SK-N-SH (cell line): ENCODE results near the gene AGTRAP. TPM values are rescaled to one million over a fixed set of nuclear protein-coding genes. Genes with fewer than 3 reads are reported as not detected.

Source experiments
- CTCF ChIA-PET: fragments of 300-600, 350-600 bp; formaldehyde crosslinking; extraction: SDS; loops from one replicate; lab custom pipeline; 2021; lab: Yijun Ruan, JAX
- POLR2A ChIA-PET: fragments of 350-600 bp; sonication (Branson Sonifier 250); formaldehyde crosslinking; extraction: SDS; loops from one replicate; lab custom pipeline; 2020; ENCODE audit warnings: antibody characterized with exemption, inconsistent platforms; lab: Yijun Ruan, JAX
- DNase-seq: peaks from one replicate; pipeline ENCODE4 v3.0.0; 2012
- H2AFZ ChIP-seq: fragments of 200-600 bp; sonication (generic); 2 replicates; pipeline ENCODE4 v1.8.1; 2016; ENCODE audit warnings: antibody characterized with exemption, mild to moderate bottlenecking, low read depth
- H3F3A ChIP-seq: fragments of 200-600 bp; sonication (generic); replicated peaks from 2 replicates; pipeline ENCODE3; 2016; ENCODE audit warnings: antibody characterized with exemption, mild to moderate bottlenecking; ENCODE audit not compliant: insufficient read depth
- H3K27ac ChIP-seq, 2 experiments: fragments of 200-500 bp in 1 of 2; fragments of 200-600 bp in 1 of 2; sonication (Bioruptor generic) in 1 of 2; sonication (generic), shearing (Covaris generic) in 1 of 2; 2 replicates each; pipeline versions ENCODE4 v1.5.1 to v1.6.1; 2014 to 2016; ENCODE audit warnings: low read depth in 2 of 2, inconsistent platforms in 1 of 2, low read length in 1 of 2, mild to moderate bottlenecking in 1 of 2, mixed read lengths in 1 of 2
- H3K27me3 ChIP-seq: fragments of 200-600 bp; sonication (generic), shearing (Covaris generic); 2 replicates; pipeline ENCODE4 v1.6.1; 2016; ENCODE audit warnings: mixed run types; ENCODE audit not compliant: insufficient read depth
- H3K36me3 ChIP-seq, 2 experiments: fragments of 200-500 bp in 1 of 2; fragments of 200-600 bp in 1 of 2; sonication (Bioruptor generic) in 1 of 2; sonication (generic) in 1 of 2; replicated peaks in 1 of 2; 2 replicates each; pipeline versions ENCODE3 to v1.5.1; 2014 to 2016; ENCODE audit warnings: low read length in 1 of 2, mild to moderate bottlenecking in 1 of 2; ENCODE audit not compliant: insufficient read depth in 2 of 2, control insufficient read depth in 1 of 2
- H3K4me1 ChIP-seq, 2 experiments: fragments of 200-500 bp in 1 of 2; fragments of 200-600 bp in 1 of 2; sonication (Bioruptor generic) in 1 of 2; sonication (generic), shearing (Covaris generic) in 1 of 2; 2 replicates each; pipeline versions ENCODE4 v1.5.1 to v1.6.1; 2014 to 2016; ENCODE audit warnings: low read depth in 1 of 2, low read length in 1 of 2, mixed run types in 1 of 2; ENCODE audit not compliant: insufficient read depth in 2 of 2, control insufficient read depth in 1 of 2
- H3K4me2 ChIP-seq: fragments of 200-600 bp; sonication (generic), shearing (Covaris generic); 2 replicates; pipeline ENCODE4 v1.6.1; 2017; ENCODE audit warnings: mixed run types
- H3K4me3 ChIP-seq, 2 experiments: fragments of 200-500 bp in 1 of 2; fragments of 200-600 bp in 1 of 2; sonication (Bioruptor generic) in 1 of 2; sonication (generic), shearing (Covaris generic) in 1 of 2; 2 replicates each; pipeline versions ENCODE4 v1.5.1 to v1.8.1; 2014 to 2016; ENCODE audit warnings: low read depth in 2 of 2, inconsistent platforms in 1 of 2, low read length in 1 of 2, mild to moderate bottlenecking in 1 of 2, mixed read lengths in 1 of 2, moderate library complexity in 1 of 2
- H3K79me2 ChIP-seq: fragments of 200-600 bp; sonication (generic); 2 replicates; pipeline ENCODE4 v1.8.1; 2017; ENCODE audit warnings: mild to moderate bottlenecking; ENCODE audit not compliant: insufficient read depth
- H3K9ac ChIP-seq: fragments of 200-600 bp; sonication (generic); 2 replicates; pipeline ENCODE4 v1.6.1; 2017; ENCODE audit warnings: mixed run types
- H3K9me2 ChIP-seq: fragments of 200-600 bp; sonication (generic); 2 replicates; pipeline ENCODE4 v1.6.1; 2017; ENCODE audit warnings: mixed run types
- H3K9me3 ChIP-seq: fragments of 200-600 bp; sonication (generic); 2 replicates; pipeline ENCODE4 v1.6.1; 2017; ENCODE audit warnings: mixed run types, mild to moderate bottlenecking, moderate library complexity
- H4K20me1 ChIP-seq: fragments of 200-600 bp; sonication (generic); 2 replicates; pipeline ENCODE4 v1.6.1; 2017; ENCODE audit warnings: mild to moderate bottlenecking, mixed run types; ENCODE audit not compliant: insufficient read depth
- FOXJ3 ChIP-seq: sonication (generic); formaldehyde crosslinking; IDR thresholded peaks from 2 replicates; pipeline ENCODE4 v1.5.1; 2020; ENCODE audit warnings: mild to moderate bottlenecking, missing genetic modification reagents
- IRF3 ChIP-seq: fragments of 150-350 bp; IDR thresholded peaks from 2 replicates; pipeline ENCODE4 v1.6.1; 2016; ENCODE audit warnings: mild to moderate bottlenecking, low read depth, low read length
- JUND ChIP-seq: IDR thresholded peaks from 2 replicates; pipeline ENCODE4 v1.4.0; 2012
- NFIC ChIP-seq: IDR thresholded peaks from 2 replicates; pipeline ENCODE4 v1.4.0; 2012; ENCODE audit warnings: borderline replicate concordance
- REST ChIP-seq: IDR thresholded peaks from 2 replicates; pipeline ENCODE4 v1.6.1; 2012; ENCODE audit warnings: mild to moderate bottlenecking, low read depth, low read length, moderate library complexity
- RXRA ChIP-seq: IDR thresholded peaks from 2 replicates; pipeline ENCODE4 v1.4.0; 2012; ENCODE audit warnings: low read depth, mild to moderate bottlenecking, borderline replicate concordance
- SMC3 ChIP-seq: IDR thresholded peaks from 2 replicates; pipeline ENCODE4 v1.6.1; 2012; ENCODE audit warnings: low read depth, low read length, improper control_type of control experiment
- WGBS: methylation state at CpG from one replicate; pipeline ENCODE4 v1.1.6; 2017; ENCODE audit warnings: low lambda C conversion rate; 5-methylcytosine and 5-hydroxymethylcytosine counted together
- polyA plus RNA-seq, 3 experiments: library from polyadenylated mRNA; depleted of rRNA; stranded (reverse); fragments of >200 nt; gene quantifications; 2 replicates each; pipeline ENCODE4 v1.2.3, GENCODE V29; 2012
- TF ChIP-seq, protein P1 (sequence below): fragments of 200-600 bp; sonication (generic); IDR thresholded peaks from 2 replicates; pipeline ENCODE4 v1.6.1; 2017; ENCODE audit warnings: antibody characterized with exemption, mild to moderate bottlenecking, moderate library complexity
- TF ChIP-seq, protein P2 (sequence below): IDR thresholded peaks from 2 replicates; pipeline ENCODE4 v1.4.0; 2012; ENCODE audit warnings: low read depth, borderline replicate concordance

The AGTRAP gene
- polyA plus RNA-seq, 1 of the 3 experiments (the other 2 are of a cell fraction), result 66.2 TPM

DNA sequence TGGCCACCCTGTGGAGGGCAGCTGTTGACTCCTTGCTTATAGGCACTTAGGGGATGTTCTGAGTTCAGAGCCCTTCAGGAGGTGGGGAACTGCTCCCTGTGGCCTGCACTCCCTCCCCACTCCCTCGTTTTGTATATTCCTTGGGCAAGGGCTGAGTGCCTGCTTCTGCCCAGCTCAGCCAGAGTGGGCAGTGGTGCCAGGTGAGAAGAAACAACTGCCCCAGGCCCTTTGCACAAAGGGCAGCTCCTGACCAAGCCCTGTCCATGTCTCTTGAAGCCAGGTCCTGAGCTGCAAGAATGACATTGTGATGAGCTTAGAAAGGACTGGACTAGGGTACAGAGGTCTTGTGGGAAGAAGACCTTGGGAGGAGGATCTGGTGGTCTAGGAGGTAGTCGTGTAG lies 2.2 kb downstream of the AGTRAP start:
- no peak for DNase-seq
- no peaks in the 10 kb centered on the region for H4K20me1 ChIP-seq
- TF ChIP-seq SMC3 (no peak), JUND (no peak), REST (no peak), IRF3 (no peak), RXRA (no peak), NFIC (no peak), FOXJ3 (CRISPR knock-in tag) (no peak)
- TF ChIP-seq, protein P1, sequence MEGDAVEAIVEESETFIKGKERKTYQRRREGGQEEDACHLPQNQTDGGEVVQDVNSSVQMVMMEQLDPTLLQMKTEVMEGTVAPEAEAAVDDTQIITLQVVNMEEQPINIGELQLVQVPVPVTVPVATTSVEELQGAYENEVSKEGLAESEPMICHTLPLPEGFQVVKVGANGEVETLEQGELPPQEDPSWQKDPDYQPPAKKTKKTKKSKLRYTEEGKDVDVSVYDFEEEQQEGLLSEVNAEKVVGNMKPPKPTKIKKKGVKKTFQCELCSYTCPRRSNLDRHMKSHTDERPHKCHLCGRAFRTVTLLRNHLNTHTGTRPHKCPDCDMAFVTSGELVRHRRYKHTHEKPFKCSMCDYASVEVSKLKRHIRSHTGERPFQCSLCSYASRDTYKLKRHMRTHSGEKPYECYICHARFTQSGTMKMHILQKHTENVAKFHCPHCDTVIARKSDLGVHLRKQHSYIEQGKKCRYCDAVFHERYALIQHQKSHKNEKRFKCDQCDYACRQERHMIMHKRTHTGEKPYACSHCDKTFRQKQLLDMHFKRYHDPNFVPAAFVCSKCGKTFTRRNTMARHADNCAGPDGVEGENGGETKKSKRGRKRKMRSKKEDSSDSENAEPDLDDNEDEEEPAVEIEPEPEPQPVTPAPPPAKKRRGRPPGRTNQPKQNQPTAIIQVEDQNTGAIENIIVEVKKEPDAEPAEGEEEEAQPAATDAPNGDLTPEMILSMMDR, result no peak
- TF ChIP-seq, protein P2, sequence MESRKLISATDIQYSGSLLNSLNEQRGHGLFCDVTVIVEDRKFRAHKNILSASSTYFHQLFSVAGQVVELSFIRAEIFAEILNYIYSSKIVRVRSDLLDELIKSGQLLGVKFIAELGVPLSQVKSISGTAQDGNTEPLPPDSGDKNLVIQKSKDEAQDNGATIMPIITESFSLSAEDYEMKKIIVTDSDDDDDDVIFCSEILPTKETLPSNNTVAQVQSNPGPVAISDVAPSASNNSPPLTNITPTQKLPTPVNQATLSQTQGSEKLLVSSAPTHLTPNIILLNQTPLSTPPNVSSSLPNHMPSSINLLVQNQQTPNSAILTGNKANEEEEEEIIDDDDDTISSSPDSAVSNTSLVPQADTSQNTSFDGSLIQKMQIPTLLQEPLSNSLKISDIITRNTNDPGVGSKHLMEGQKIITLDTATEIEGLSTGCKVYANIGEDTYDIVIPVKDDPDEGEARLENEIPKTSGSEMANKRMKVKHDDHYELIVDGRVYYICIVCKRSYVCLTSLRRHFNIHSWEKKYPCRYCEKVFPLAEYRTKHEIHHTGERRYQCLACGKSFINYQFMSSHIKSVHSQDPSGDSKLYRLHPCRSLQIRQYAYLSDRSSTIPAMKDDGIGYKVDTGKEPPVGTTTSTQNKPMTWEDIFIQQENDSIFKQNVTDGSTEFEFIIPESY, result no peak
- TF ChIP-seq, all 33 proteins: peak for 0
- H3K27me3 ChIP-seq, result no peaks in the 10 kb centered on the region
- 77% methylated on average over 2 of the region's 2 CpGs for WGBS
- no peaks in the 10 kb centered on the region for H3K36me3 ChIP-seq
- no peaks in the 10 kb centered on the region for H3K9me3 ChIP-seq
- H3K4me3 ChIP-seq, result no peak overlapping the region
- H2AFZ ChIP-seq, result no peak overlapping the region
- H3F3A ChIP-seq, result peaks cover 8% of the 10 kb centered on the region
- no peaks in the 10 kb centered on the region for H3K9me2 ChIP-seq
- H3K4me1 ChIP-seq, result peaks cover 0 to 18% of the 10 kb centered on the region in 2 experiments; a peak in 2 of 4 replicates
- H3K9ac ChIP-seq, result no peak overlapping the region
- H3K4me2 ChIP-seq, result no peak overlapping the region
- no peak overlapping the region for H3K27ac ChIP-seq
- POLR2A ChIA-PET, result no interaction called here
- CTCF ChIA-PET, result interaction anchor here (1.2 to 4.7 kb wide), 3 partner anchors 17 to 700 kb away, joined by 4 to 48 read pairs (median 6); no protein-coding TSS in a partner anchor
- H3K79me2 ChIP-seq, result peaks cover 10% of the 10 kb centered on the region; the same call in 1 of the 2 replicates
